Measurements from ENCODE around the gene DGKI. TPM values are rescaled to one million over a fixed set of nuclear protein-coding genes. Genes with fewer than 3 reads are reported as not detected.

Gene DGKI
- total and polyA plus RNA-seq, 9 of the 15 experiments (the other 6 are each of a cell fraction or from before 2014, with no cell fraction given) = 0.11 to 0.54 (median 0.15) TPM; not detected in 5

DNA sequence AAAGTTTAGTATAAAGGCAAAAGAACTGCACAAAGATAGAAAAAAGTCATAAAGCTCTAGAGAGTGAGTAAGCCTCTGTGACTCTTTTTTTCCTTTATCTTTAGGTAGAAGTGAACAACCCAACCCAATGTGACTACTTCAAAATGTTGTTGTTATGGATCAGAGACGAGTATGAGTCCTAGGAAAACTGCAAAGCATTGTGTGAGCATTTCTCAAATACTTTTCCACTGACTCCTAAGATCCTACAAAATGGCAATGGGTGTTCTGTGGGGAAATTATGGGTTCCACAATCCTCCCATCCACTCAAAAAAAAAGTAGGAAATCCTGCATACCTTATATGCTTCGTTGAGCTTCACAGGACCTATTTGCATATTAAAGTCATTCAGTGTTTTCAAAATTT, 177.1 kb downstream of the DGKI start (continued):
- TF ChIP-seq HINFP (tag; conservative IDR thresholded peaks at IDR 0.05; ENCODE audit: low read depth) (no peak), ZNF133 (CRISPR knock-in tag; IDR thresholded peaks at IDR 0.05) (no peak), CSDE1 (IDR thresholded peaks at IDR 0.05) (no peak)

DNA sequence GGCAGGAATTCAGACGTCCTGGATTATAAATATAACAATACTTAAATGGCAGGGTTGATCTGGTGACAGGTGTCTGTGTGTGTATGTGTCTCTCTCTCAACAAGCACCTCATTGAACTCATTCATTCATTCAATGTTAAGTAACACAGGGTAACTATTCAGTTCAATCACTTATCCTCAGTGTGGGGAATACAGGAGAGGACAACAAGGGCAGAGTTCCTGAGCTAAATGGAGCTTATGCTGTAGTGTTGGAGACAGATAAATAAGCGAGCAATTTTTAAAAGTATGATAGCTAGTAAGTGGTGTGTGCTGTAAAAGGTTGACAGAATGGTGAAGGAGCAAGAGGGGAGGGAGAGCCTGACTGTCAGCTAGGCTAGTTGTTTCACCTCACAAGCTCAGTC, 178.4 kb downstream of the DGKI start:
- no peaks in the 10 kb centered on the region for H3K4me1 ChIP-seq (replicated peaks in 1 of 2; ENCODE audit: control insufficient read depth in 2 of 2, insufficient read depth in 2 of 2, low read length in 2 of 2)
- in situ Hi-C loops (cut with MboI) = no loop called here
- intact Hi-C loops (cut with micrococcal nuclease) = no loop called here
- DNase-seq (ENCODE audit: extremely low read depth in 1 of 4, low spot score in 3 of 4) (no peak), ATAC-seq (no peak), FAIRE-seq (no peak)
- POLR2A ChIA-PET = interaction anchor here (1.6 kb wide), 1 partner anchor 9 kb away, joined by 6 read pairs; no protein-coding TSS in a partner anchor
- CTCF ChIA-PET (ENCODE audit: low intra/inter-chr PET ratio) = no interaction called here
- H3K27ac ChIP-seq (ENCODE audit: extremely low read depth, low read depth, low read length) = no peak overlapping the region
- peaks cover 22 to 31% of the 10 kb centered on the region in 2 experiments; a peak in 4 of 5 replicates for H3K27me3 ChIP-seq (ENCODE audit: control insufficient read depth in 2 of 2, insufficient read depth in 2 of 2, low read length in 2 of 2)
- 0% methylated on average over 2 of the region's 2 CpGs for WGBS (ENCODE audit: insufficient coverage, low coverage, missing lambda C conversion rate)
- H2AFZ ChIP-seq (ENCODE audit: low read depth, low read length) = no peak overlapping the region
- TF ChIP-seq PCBP1 (IDR thresholded peaks at IDR 0.05; ENCODE audit: low read depth, low read length, poor library complexity, severe bottlenecking) (no peak), IFI16 (CRISPR knock-in tag; IDR thresholded peaks at IDR 0.05) (no peak), AFF1 (IDR thresholded peaks at IDR 0.05; ENCODE audit: low read depth in 1 of 2, partially characterized antibody in 2 of 2) (no peak), POU5F1 (IDR thresholded peaks at IDR 0.05; ENCODE audit: borderline replicate concordance, low read depth, low read length, partially characterized antibody) (no peak), ZBTB8A (IDR thresholded peaks at IDR 0.05; ENCODE audit: partially characterized antibody) (no peak), TEAD1 (CRISPR knock-in tag; IDR thresholded peaks at IDR 0.05) (no peak), TARDBP (IDR thresholded peaks at IDR 0.05) (no peak), ZNF224 (CRISPR knock-in tag; IDR thresholded peaks at IDR 0.05) (no peak)
- H3K36me3 ChIP-seq (ENCODE audit: control insufficient read depth, insufficient read depth, low read length) = no peaks in the 10 kb centered on the region
- no peaks in the 10 kb centered on the region for H3K9me3 ChIP-seq (replicated peaks; ENCODE audit: control insufficient read depth, insufficient read depth, low read depth, low read length)
- no peak overlapping the region for H3K4me2 ChIP-seq (ENCODE audit: insufficient read depth, low read length)
- no peaks in the 10 kb centered on the region for H3K9me1 ChIP-seq (ENCODE audit: control insufficient read depth, insufficient read depth, low read length)
- H4K20me1 ChIP-seq (replicated peaks; ENCODE audit: control insufficient read depth, insufficient read depth, low read length) = no peaks in the 10 kb centered on the region
- H3K4me3 ChIP-seq = no peak overlapping the region
- no peaks in the 10 kb centered on the region for H3K79me2 ChIP-seq (ENCODE audit: control insufficient read depth, insufficient read depth, low read length)
- no TSS peak for BruUV-seq (replicated peaks)
- no peak overlapping the region for H3K9ac ChIP-seq (ENCODE audit: insufficient read depth in 1 of 2, low read depth in 2 of 2, low read length in 2 of 2)
